ENCODE results near the gene GPR149. TPM values are rescaled to one million over a fixed set of nuclear protein-coding genes. Genes with fewer than 3 reads are reported as not detected.

The GPR149 gene
- not detected for total RNA-seq

- TF ChIP-seq CTCF (IDR thresholded peaks at IDR 0.05; ENCODE audit: low read depth), result no peak
Observed at GRCh38 chr3:154430014-154430413, at the start of gene GPR149. TSS of gene GPR149 (minus strand) at chr3:154430190. CDS start at chr3:154429615, 575 bp downstream.

- TF ChIP-seq CTCF (IDR thresholded peaks at IDR 0.05; ENCODE audit: low read depth), result no peak
Observed at GRCh38 chr3:154473769-154474168, 43.8 kb upstream of the GPR149 start.

GRCh38 chr3:154469585-154469984 is 39.6 kb upstream of the GPR149 start:
- no peak for TF ChIP-seq CTCF (IDR thresholded peaks at IDR 0.05; ENCODE audit: low read depth)

- TF ChIP-seq CTCF (IDR thresholded peaks at IDR 0.05; ENCODE audit: low read depth), result no peak
Observed at GRCh38 chr3:154464440-154465190, 34.6 kb upstream of the GPR149 start.

- no peak for TF ChIP-seq CTCF (IDR thresholded peaks at IDR 0.05; ENCODE audit: low read depth)
Observed at GRCh38 chr3:154458560-154458959, 28.6 kb upstream of the GPR149 start.

- no peak for TF ChIP-seq CTCF (IDR thresholded peaks at IDR 0.05; ENCODE audit: low read depth)
Observed at GRCh38 chr3:154431043-154431442, 1.1 kb upstream of the GPR149 start.

- TF ChIP-seq CTCF (IDR thresholded peaks at IDR 0.05; ENCODE audit: low read depth), result no peak
Observed at GRCh38 chr3:154428286-154429206, 1.4 kb downstream of the GPR149 start.
